Measurements from ENCODE around the gene XRRA1. TPM values are rescaled to one million over a fixed set of nuclear protein-coding genes. Genes with fewer than 3 reads are reported as not detected.

XRRA1 gene
- total and polyA plus RNA-seq, 4 donors, result 2.4 to 27.8 (median 9.9) TPM

GRCh38 chr11:74844865-74845264, 104.0 kb downstream of the XRRA1 start:
- 94 to 96% methylated on average over 4 of the region's 4 CpGs for WGBS, 2 donors
- H3K4me1 ChIP-seq (ENCODE audit: control insufficient read depth in 5 of 5, insufficient read depth in 5 of 5, low read length in 5 of 5), result peaks cover 0 to 6% (median 0%) of the 10 kb centered on the region in 5 donors
- no peak overlapping the region for H3K4me3 ChIP-seq
- no peaks in the 10 kb centered on the region for H3K27me3 ChIP-seq (ENCODE audit: control insufficient read depth in 3 of 3, insufficient read depth in 3 of 3, low read length in 2 of 3)
- no peak overlapping the region for H3K27ac ChIP-seq (ENCODE audit: low read depth in 1 of 2, low read length in 1 of 2)
- no peak for ATAC-seq (ENCODE audit: insufficient read depth, low FRiP score)
- no peaks in the 10 kb centered on the region for H3K9me3 ChIP-seq (ENCODE audit: control insufficient read depth in 4 of 4, insufficient read depth in 3 of 4, low read length in 3 of 4)
- no peak for DNase-seq
- H3K9ac ChIP-seq (ENCODE audit: insufficient read depth in 1 of 2, low read length in 2 of 2), result no peak overlapping the region
- TF ChIP-seq CTCF (IDR thresholded peaks at IDR 0.05; ENCODE audit: control extremely low read depth, extremely low read depth), result no peak
- peaks cover 22 to 39% (median 32%) of the 10 kb centered on the region in 4 donors for H3K36me3 ChIP-seq (ENCODE audit: control insufficient read depth in 4 of 4, insufficient read depth in 4 of 4, low read length in 4 of 4)

- Histone ChIP-seq H3K4me3 (no peak overlapping the region), H3K9me3 (ENCODE audit: control insufficient read depth in 4 of 4, insufficient read depth in 3 of 4, low read length in 3 of 4) (no peaks in the 10 kb centered on the region), H3K36me3 (ENCODE audit: control insufficient read depth in 4 of 4, insufficient read depth in 4 of 4, low read length in 4 of 4) (peaks cover 22 to 39% (median 34%) of the 10 kb centered on the region in 4 donors), H3K9ac (ENCODE audit: insufficient read depth in 1 of 2, low read length in 2 of 2) (no peak overlapping the region), H3K27me3 (ENCODE audit: control insufficient read depth in 3 of 3, insufficient read depth in 3 of 3, low read length in 2 of 3) (no peaks in the 10 kb centered on the region), H3K4me1 (ENCODE audit: control insufficient read depth in 5 of 5, insufficient read depth in 5 of 5, low read length in 5 of 5) (peaks cover 0 to 6% (median 0%) of the 10 kb centered on the region in 5 donors), H3K27ac (ENCODE audit: low read depth in 1 of 2, low read length in 1 of 2) (no peak overlapping the region)
- no peak for TF ChIP-seq CTCF (IDR thresholded peaks at IDR 0.05; ENCODE audit: control extremely low read depth, extremely low read depth)
- WGBS, 2 donors, result 73 to 87% methylated on average over 3 of the region's 3 CpGs
- DNase-seq (peak; percentile 12 to 36 (median 18)), ATAC-seq (ENCODE audit: insufficient read depth, low FRiP score) (peak; percentile 81)
Measured at GRCh38 chr11:74844072-74844471, 104.8 kb downstream of the XRRA1 start.

DNA sequence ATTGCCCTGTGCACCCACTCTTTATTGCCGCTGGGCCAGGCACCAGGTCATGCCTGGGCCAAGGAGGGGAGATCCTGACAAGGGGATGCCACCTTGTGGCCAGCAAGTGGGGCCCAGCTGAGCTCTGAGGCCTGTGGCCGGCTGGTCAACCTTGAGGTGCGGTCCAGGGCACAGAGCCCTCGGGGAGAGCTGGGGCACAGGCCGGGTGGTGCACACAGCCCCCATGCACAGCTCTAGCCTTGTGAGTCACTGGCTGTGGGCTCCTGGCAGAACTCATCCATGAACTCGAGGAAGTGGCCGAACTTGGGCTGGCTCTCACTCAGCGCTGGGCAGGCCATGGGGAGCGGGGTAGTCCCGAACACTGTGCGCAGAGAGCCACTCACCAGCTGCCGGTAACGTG, 105.9 kb downstream of the XRRA1 start:
- Histone ChIP-seq H3K4me3 (no peak overlapping the region), H3K4me1 (ENCODE audit: control insufficient read depth in 5 of 5, insufficient read depth in 5 of 5, low read length in 5 of 5) (peaks cover 0 to 6% (median 0%) of the 10 kb centered on the region in 5 donors), H3K9ac (ENCODE audit: insufficient read depth in 1 of 2, low read length in 2 of 2) (no peak overlapping the region), H3K9me3 (ENCODE audit: control insufficient read depth in 4 of 4, insufficient read depth in 3 of 4, low read length in 3 of 4) (no peaks in the 10 kb centered on the region), H3K36me3 (ENCODE audit: control insufficient read depth in 4 of 4, insufficient read depth in 4 of 4, low read length in 4 of 4) (peaks cover 21 to 45% (median 34%) of the 10 kb centered on the region in 4 donors), H3K27me3 (ENCODE audit: control insufficient read depth in 3 of 3, insufficient read depth in 3 of 3, low read length in 2 of 3) (no peaks in the 10 kb centered on the region), H3K27ac (ENCODE audit: low read depth in 1 of 2, low read length in 1 of 2) (peak overlapping the region in 1 of 2 donors; percentile 56)
- no peak for DNase-seq
- 92 to 94% methylated on average over 13 of the region's 13 CpGs for WGBS, 2 donors
- no peak for ATAC-seq (ENCODE audit: insufficient read depth, low FRiP score)
- TF ChIP-seq CTCF (IDR thresholded peaks at IDR 0.05; ENCODE audit: control extremely low read depth, extremely low read depth), result no peak

DNA sequence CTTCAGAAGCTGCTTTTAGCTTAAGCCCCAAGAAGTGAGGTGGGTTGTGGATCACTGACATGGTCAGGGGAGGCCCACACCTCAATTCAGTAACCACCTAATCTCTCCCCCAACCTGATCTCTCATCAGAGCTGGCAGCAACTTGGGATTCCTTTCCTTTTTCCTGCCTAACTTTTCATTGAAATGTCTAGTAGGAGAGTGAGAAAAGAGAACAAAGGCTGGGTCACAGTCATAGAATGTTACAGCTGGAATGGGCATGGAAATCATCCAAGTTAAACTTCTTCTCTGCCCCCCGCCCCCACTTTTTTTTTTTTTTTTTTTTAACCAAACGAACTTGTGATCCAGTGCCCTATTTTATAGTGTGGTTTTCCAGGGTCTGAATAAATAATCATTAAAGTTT, 108.4 kb downstream of the XRRA1 start:
- Histone ChIP-seq H3K27me3 (ENCODE audit: control insufficient read depth in 3 of 3, insufficient read depth in 3 of 3, low read length in 2 of 3) (no peaks in the 10 kb centered on the region), H3K36me3 (ENCODE audit: control insufficient read depth in 4 of 4, insufficient read depth in 4 of 4, low read length in 4 of 4) (peaks cover 33 to 56% (median 42%) of the 10 kb centered on the region in 4 donors), H3K9me3 (ENCODE audit: control insufficient read depth in 4 of 4, insufficient read depth in 3 of 4, low read length in 3 of 4) (no peaks in the 10 kb centered on the region), H3K4me1 (ENCODE audit: control insufficient read depth in 5 of 5, insufficient read depth in 5 of 5, low read length in 5 of 5) (peaks cover 0 to 6% (median 0%) of the 10 kb centered on the region in 5 donors), H3K9ac (ENCODE audit: insufficient read depth in 1 of 2, low read length in 2 of 2) (no peak overlapping the region), H3K27ac (ENCODE audit: low read depth in 1 of 2, low read length in 1 of 2) (no peak overlapping the region), H3K4me3 (no peak overlapping the region)
- ATAC-seq (ENCODE audit: insufficient read depth, low FRiP score) (no peak), DNase-seq (peak in 1 of 3 donors; percentile 22)
- no peak for TF ChIP-seq CTCF (IDR thresholded peaks at IDR 0.05; ENCODE audit: control extremely low read depth, extremely low read depth)
- WGBS, 2 donors, result 64 to 75% methylated on average over 2 of the region's 2 CpGs
